Keratinocyte (primary cell): Measurements from ENCODE around the gene MICU2.

ENCODE experiments used
- CTCF ChIP-seq, 3 experiments: IDR thresholded peaks in 1 of 3; conservative IDR thresholded peaks in 1 of 3; optimal IDR thresholded peaks in 1 of 3; 2 replicates in 2 of 3; 3 replicates in 1 of 3; pipeline versions ENCODE3 to v1.5.1; 2011; ENCODE audit warnings: low read length in 3 of 3, mild to moderate bottlenecking in 3 of 3, moderate library complexity in 2 of 3, control low read depth in 1 of 3, inconsistent platforms in 1 of 3; ENCODE audit not compliant: insufficient read depth in 2 of 3; ENCODE audit errors: extremely low read depth in 1 of 3
- EZH2 ChIP-seq: IDR thresholded peaks from one replicate; pipeline ENCODE4 v1.6.1; 2012; ENCODE audit warnings: inconsistent platforms, mild to moderate bottlenecking, low read length, moderate library complexity

GRCh38 chr13:21466527-21466926, 137.4 kb downstream of the MICU2 start:
- TF ChIP-seq CTCF (optimal IDR thresholded peaks at IDR 0.05 in 1 of 3, IDR thresholded peaks at IDR 0.05 in 1 of 3, conservative IDR thresholded peaks at IDR 0.05 in 1 of 3; ENCODE audit: extremely low read depth in 1 of 3, insufficient read depth in 2 of 3, low read length in 3 of 3) (no peak), EZH2 (no peak)
